Activated naive CD4-positive, alpha-beta T cell treated with anti-CD3 and anti-CD28 coated beads, Interleukin-2, amount 50 U/mL, for 72 hours (primary cell): ENCODE data around the gene SC5D. TPM values are rescaled to one million over a fixed set of nuclear protein-coding genes. Genes with fewer than 3 reads are reported as not detected.

ENCODE experiments used
- ATAC-seq, 2 donors: fragments of 150-1000 bp; cut with Tn5 transposase; 2 replicates each; pipeline ENCODE4 v1.10.0; 2021; ENCODE audit warnings: mild to moderate bottlenecking in 2 of 2, moderate library complexity in 2 of 2
- DNase-seq, 2 donors: peaks; one replicate each; pipeline ENCODE4 v3.0.0; 2021 to 2022; ENCODE audit warnings: low spot score in 2 of 2
- H3K27ac Mint-ChIP-seq, 2 donors: one replicate each; pipeline ENCODE4 v1.8.0; 2022; ENCODE audit warnings: mild to moderate bottlenecking in 2 of 2, mixed read lengths in 2 of 2
- H3K36me3 Mint-ChIP-seq, 2 donors: one replicate each; pipeline ENCODE4 v1.8.0; 2022; ENCODE audit warnings: mixed read lengths in 2 of 2
- H3K9me3 Mint-ChIP-seq, 2 donors: one replicate each; pipeline ENCODE4 v1.8.0; 2022; ENCODE audit warnings: mixed read lengths in 2 of 2
- total RNA-seq, 2 donors: library from RNA; stranded (reverse); gene quantifications; one replicate each; pipeline ENCODE4 v1.2.3, GENCODE V29; 2022

The SC5D gene
- total RNA-seq, 2 donors from 2014 or later: 19.5 to 37.2 TPM

DNA sequence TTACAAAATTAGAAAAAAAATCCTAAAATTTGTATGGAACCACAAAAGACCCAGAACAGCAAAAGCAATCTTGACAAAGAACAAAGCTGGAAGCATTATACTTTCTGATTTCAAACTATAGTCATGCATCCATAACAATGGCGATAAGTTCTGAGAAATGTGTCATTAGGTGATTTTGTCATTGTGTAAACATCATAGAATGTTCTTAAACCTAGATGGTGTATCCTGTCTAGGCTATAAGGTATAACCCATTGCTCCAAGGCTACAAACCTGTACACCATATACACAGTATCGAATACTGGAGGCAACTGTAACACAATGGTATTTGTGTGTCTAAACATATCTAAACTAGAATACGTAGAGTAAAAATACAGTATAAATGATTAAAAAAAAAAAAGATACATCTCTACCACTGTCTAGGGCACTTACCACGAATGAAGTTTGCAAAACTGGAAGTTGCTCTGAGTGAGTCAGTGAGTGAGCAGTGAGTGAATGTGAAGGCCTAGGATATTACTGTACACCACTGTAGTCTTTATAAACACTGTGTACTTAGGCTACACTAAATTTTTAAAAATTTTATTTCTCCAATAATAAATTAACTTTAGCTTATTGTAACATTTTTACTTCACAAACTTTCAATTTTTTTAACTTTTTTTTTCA, 18.1 kb upstream of the SC5D start:
- Mint-ChIP-seq H3K27ac (no peak overlapping the region), H3K9me3 (peaks cover 8 to 12% of the 10 kb centered on the region in 2 donors), H3K36me3 (peaks cover 10 to 15% of the 10 kb centered on the region in 2 donors)
- ATAC-seq (peak in 1 of 2 donors; percentile 43), DNase-seq (no peak)

DNA sequence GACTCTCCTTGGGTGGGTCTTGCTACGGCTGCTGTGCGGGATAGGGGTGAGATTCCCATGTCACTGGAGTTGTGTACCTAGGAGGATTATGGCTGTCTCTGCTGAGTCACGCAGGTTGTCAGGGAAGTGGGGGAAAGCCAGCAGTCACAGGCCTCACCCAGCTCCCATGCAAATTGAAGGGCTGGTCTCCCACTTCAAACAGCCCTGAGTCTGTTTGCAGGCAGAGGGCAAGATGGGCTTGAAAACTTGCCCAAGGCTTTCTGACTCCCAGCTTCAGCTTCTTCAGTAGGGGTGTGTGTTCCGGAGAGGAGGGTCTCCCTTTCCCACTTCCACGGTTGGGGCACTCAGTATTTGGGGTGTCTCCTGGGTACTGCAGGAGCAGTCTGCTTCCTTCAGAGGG, 10.9 kb upstream of the SC5D start:
- Mint-ChIP-seq H3K27ac (no peak overlapping the region), H3K9me3 (peaks cover 12 to 18% of the 10 kb centered on the region in 2 donors), H3K36me3 (peaks cover 15 to 18% of the 10 kb centered on the region in 2 donors)
- DNase-seq: no peak
- no peak for ATAC-seq

DNA sequence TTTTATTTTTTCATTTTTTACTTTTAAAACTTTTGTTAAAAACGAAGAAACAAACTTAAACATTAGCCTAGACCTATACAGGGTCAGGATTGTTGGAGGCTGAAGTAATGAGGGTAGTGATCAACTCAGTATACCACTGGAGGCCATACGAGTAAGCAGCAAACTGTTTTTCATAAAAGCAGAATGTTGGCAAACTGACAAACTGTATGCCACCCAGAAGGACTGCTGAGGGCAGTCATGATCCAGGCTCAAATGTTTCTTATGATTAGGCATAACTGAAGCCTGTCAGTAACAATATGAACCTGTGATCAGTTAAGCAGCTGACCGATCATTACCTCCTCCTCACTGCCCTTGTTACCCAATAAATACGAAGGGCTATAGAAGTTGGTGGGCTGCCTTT, 10.2 kb upstream of the SC5D start:
- Mint-ChIP-seq H3K9me3 (peaks cover 12 to 18% of the 10 kb centered on the region in 2 donors), H3K36me3 (peaks cover 15 to 18% of the 10 kb centered on the region in 2 donors), H3K27ac (no peak overlapping the region)
- DNase-seq (no peak), ATAC-seq (no peak)

DNA sequence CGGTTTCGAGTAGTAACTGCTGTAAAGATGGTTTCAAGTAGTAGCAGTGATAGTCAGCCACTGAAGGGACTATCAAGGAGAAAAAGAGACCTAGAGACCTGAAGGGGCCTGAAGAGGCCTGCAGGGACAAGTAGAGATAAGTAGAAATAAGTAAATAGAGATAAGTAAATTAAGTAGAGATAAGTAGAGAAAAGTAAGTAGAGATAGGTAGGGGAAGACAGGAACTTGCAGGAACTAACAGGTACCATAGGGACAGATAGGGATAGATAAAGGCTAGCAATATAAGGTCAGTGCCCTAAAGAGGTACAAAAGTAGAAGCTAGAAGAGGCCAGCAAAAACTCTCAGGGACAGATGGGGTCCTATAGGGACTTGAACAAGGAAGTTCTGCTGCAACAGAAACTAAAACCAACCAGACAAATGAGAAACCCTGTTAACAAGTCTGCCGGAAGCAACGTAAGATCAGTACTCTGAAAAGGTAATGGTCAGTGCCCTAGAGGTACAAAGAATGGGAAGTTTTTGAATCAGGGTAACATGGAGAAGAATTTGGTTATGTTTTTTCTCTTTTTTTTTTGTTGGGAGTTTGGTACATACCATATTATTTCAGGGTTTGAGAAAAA, 9.6 kb upstream of the SC5D start:
- no peak for DNase-seq
- Mint-ChIP-seq H3K36me3 (peaks cover 14 to 18% of the 10 kb centered on the region in 2 donors), H3K9me3 (peaks cover 12 to 14% of the 10 kb centered on the region in 2 donors), H3K27ac (no peak overlapping the region)
- ATAC-seq: no peak

DNA sequence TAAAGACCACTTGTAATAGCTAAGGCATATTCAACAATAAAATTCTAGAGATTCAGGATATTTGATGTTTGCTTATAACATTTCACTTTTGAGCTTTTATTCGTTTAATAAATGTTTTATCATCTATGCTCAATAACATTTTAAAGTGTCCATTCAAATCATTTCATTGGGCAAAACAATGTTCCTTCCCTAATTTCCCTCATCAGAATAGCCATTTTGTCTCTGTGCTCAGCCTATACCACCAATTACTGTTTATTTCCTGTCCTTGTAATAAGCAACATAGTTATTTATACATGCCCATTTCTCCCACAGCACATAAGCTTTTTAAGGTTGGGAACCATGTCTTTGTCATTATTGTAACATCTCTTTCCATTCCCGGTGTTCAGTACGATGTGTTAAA, 1.3 kb upstream of the SC5D start:
- no peak for ATAC-seq
- Mint-ChIP-seq H3K9me3 (no peaks in the 10 kb centered on the region), H3K27ac (no peak overlapping the region), H3K36me3 (peaks cover 0 to 10% of the 10 kb centered on the region in 2 donors)
- DNase-seq: no peak

DNA sequence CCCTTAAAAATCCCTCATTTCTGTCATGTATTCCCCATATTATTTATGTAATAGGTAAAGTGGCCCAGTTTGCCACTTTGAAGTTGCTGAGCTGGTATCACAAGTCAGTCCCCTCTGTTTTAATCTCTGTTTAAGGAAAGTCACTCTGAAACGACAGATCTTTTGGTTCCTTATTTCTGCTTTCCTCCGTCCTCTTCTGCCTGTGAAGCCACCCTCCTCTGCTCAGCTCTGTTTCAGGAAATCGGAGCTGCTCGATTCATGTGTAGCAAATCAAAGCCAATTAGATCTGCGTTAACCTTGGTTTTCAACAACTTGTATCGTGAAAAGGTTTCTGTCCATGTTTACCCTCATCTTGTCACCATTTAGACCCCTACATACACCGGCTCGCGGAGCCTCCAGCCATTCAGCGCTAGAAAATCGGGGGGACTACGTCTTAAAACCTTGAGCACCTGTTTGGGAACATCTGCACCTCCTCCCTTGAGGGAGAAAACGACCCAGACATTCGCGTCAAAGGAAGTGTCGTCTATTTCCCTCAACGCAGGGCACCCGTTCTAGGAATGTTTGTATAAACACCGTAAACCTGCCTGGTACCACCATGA, 576 bp upstream of the SC5D start:
- H3K9me3 Mint-ChIP-seq: no peaks in the 10 kb centered on the region
- DNase-seq: no peak
- ATAC-seq: peak; percentile 2 to 3
- peak overlapping the region; percentile 98 for H3K27ac Mint-ChIP-seq
- peaks cover 0 to 10% of the 10 kb centered on the region in 2 donors for H3K36me3 Mint-ChIP-seq

DNA sequence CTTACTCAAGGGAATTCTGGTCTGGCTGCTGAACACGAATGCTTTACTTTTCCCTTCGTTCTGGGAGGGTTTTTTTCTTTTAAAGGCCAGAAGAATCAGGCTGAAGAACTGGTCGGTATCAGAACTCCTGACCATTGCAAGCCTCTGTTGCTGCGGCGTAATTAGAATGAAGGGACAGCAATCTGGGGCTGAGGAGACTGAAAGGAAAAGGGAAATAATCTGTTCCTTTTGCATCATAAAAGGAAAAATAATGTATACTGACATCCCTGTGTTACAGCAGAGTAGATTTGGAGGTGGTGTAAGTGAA, 670 bp downstream of the SC5D start:
- no peak for ATAC-seq

DNA sequence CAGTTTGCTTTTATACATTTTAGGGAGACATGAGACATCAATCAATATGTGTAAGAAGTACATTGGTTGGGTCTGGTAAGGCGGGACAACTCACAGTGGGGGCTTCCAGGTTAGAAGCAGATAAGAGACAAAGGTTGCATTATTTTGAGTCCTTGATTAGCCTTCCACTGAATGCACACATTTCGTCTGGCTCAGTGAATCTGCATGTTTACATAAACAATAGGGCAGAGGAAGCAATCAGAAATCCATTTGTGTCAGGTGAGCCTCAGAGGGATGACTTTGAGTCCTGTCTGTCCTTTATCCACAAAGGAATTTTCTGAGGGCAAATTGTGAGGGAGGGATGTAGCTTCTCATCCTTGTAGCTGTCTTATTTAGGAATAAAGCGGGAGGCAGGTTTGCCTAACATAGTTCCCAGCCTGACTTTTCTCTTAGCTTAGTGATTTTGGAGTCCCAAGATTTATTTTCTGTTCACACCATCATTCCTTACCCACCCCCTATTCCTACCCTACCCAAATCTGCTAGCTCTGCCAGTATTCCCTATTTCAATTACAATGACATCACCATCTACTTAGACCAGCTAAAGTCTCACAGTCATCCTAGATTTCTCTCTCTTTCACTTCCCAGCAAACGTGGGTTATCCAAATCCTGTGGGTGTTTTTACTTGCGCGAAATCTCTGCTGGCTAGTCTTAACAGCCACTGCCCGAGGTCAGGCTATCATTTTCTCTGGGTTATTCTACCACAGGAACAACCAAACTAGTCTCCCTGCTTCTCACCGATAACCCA, 2.9 kb downstream of the SC5D start:
- Mint-ChIP-seq H3K36me3 (peaks cover 10 to 12% of the 10 kb centered on the region in 2 donors), H3K27ac (no peak overlapping the region), H3K9me3 (peaks cover 0 to 4% of the 10 kb centered on the region in 2 donors)
- DNase-seq: no peak
- no peak for ATAC-seq

More for the DNA sequence above, 670 bp downstream of the SC5D start:
- Mint-ChIP-seq H3K9me3 (no peaks in the 10 kb centered on the region), H3K36me3 (peaks cover 5 to 10% of the 10 kb centered on the region in 2 donors), H3K27ac (peak overlapping the region; percentile 98)
- DNase-seq: no peak

DNA sequence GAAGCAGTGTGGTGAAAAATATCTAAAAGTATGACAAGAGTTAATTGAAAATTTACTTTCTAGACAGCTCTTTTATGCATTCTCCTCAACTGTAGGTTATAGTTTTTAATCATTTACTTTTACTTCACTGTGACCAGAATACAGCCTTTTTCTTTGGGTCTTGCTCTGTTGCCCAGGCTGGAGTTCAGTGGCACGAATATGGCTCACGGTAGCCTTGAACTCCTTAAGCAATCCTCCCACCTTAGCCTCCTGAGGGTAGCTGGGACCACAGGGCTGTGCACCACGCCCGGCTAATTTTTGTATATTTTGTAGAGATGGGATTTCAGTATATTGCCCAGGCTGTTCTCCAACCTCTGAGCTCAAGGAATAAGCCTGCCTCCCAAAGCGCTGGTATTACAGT, 5.3 kb downstream of the SC5D start:
- Mint-ChIP-seq H3K36me3 (peaks cover 4 to 12% of the 10 kb centered on the region in 2 donors), H3K27ac (no peak overlapping the region), H3K9me3 (peaks cover 0 to 4% of the 10 kb centered on the region in 2 donors)
- no peak for ATAC-seq
- DNase-seq: no peak

DNA sequence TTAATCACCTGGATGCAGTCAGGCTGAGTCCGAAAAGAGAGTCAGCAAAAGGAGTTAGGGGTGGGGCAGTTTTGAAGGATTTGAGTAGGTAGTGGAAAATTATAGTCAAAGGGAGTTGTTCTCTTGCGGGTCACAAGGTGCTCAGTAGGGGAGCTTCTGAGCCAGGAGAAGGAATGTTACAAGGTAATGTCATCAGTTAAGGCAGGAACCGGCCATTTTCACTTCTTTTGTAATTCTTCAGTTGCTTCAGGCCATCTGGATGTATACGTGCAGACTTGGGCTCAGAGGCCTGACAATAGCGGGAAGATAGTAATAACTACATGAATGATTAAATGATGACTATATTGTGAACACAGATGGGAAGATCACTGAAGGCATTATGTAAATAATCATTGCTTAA, 6.2 kb downstream of the SC5D start:
- DNase-seq (no peak), ATAC-seq (peak in 1 of 2 donors; percentile 20)
- peaks cover 0 to 12% of the 10 kb centered on the region in 2 donors for H3K36me3 Mint-ChIP-seq
- no peak overlapping the region for H3K27ac Mint-ChIP-seq
- peaks cover 0 to 4% of the 10 kb centered on the region in 2 donors for H3K9me3 Mint-ChIP-seq

DNA sequence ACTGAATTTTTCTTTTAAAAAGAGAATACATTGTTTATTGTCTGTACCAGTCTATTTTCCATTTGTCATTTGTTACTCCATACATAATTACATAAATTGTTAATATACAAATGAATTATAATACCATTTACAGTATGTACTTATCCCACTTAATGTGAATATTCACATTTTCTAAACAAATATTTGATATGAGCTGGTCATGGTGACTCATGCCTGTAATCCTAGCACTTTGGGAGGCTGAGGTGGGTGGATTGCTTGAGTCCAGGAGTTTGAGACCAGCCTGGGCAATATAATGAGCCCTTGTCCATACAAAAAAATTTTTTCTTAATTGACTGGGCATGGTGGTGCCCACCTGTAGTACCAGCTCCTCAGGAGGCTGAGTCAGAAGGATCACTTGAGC, 6.8 kb downstream of the SC5D start:
- ATAC-seq: no peak
- no peak for DNase-seq
- Mint-ChIP-seq H3K27ac (no peak overlapping the region), H3K36me3 (peaks cover 0 to 12% of the 10 kb centered on the region in 2 donors), H3K9me3 (peaks cover 0 to 4% of the 10 kb centered on the region in 2 donors)

DNA sequence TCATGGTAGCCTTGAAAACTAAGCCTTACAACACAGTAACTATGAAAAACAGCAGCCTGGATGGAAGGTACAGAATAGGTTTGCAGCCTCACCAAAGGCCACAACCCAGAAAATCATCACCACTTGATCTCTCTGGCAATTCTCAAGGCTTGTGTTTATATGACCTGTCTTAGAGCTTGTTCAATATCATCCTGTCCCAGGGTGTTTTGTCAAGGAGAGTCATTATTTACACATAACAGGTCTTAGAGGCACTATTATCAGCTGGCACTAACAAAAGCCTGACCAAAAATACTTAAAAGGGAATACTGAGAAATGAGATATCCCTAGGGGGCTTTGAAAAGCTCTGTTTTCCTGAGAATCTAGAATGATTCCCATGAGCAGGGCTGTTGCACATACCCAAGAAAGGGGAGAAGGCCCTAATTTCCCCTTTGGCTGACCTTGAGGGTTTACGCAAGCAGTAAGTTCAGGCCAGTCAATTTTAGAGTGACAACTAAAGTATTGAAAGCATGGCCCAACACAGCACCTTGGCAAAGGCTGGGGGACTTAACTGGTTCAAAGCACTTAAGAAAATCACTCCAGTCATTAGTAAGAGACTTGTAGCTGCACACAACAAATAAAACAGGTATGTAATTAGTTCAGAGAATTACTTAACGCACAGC, 7.9 kb downstream of the SC5D start:
- Mint-ChIP-seq H3K9me3 (peaks cover 0 to 4% of the 10 kb centered on the region in 2 donors), H3K27ac (no peak overlapping the region), H3K36me3 (peaks cover 0 to 12% of the 10 kb centered on the region in 2 donors)
- DNase-seq (no peak), ATAC-seq (no peak)

DNA sequence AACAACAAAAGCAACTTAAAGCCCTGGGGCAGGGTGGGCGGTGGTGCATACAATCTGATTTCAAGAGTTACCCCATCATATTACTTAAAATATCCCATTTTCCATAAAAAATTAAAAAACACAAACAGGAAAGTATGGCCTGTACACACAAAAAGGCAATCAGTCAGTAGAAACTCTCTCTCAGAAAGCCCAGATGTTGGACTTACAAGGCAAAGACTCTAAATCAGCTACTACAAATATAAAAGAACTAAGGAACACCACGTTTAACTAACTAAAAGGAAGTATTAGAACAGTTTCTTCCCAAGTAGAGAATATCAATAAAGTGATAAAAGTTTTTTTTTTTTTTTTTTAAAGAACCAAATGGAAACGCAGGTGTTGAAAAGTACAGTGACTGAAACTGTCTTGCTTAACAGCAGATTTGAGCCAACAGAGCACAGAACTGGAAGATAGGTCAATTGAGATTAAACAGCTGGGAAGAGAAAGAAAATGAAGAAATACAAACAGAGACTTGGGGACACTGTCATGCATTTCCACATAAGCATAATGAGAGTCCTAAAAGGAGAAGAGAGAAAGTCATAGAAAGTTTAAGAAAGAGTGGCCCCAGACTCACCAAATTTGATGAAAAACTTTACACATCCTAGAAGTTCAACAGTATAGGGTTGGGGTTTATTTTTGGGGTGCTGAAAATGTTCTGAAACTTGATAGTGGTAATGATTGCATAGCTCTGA, 8.6 kb downstream of the SC5D start:
- H3K9me3 Mint-ChIP-seq: peaks cover 0 to 4% of the 10 kb centered on the region in 2 donors
- H3K36me3 Mint-ChIP-seq: peaks cover 0 to 12% of the 10 kb centered on the region in 2 donors
- no peak for ATAC-seq
- DNase-seq: no peak
- no peak overlapping the region for H3K27ac Mint-ChIP-seq

DNA sequence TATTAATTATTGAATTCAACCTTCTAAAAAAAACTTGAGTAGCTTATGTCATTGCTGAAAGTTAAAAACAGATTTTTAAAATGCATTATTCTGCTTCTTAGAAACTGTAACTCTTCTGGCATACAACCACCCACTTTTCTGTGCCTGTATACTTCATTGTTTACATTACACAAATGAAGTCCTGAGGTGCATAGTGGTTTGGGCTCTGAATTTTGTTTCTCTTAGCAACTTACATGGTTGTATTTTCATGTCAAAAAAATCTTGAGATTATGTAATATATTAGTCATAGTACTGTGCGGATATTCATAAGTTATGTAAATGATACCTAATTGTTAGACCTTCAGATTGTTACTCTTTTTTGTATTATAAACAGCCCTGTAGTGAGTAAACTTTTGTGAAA, 12.2 kb downstream of the SC5D start:
- H3K36me3 Mint-ChIP-seq: peaks cover 2% of the 10 kb centered on the region in 2 donors
- DNase-seq (no peak), ATAC-seq (no peak)
- no peak overlapping the region for H3K27ac Mint-ChIP-seq
- peaks cover 0 to under 1% of the 10 kb centered on the region in 2 donors for H3K9me3 Mint-ChIP-seq

DNA sequence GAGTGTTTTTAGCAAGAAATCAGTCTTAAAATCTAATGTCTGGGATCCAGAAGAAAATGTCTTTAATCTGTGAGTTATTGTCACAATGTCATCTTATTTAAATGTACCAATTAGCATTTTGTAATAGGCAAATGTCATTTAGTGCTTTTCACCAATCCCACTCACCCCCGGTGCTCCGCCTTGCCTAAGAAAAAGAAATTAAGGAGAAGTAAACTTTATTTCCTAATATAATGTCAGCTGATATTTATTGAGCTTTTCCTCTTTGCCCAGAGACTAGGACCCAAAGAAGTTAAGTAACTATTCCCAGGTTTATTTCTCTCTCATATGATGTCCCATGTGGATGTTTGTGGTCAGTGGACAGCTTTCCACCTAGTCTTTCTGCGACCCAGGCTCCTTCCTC, 16.2 kb downstream of the SC5D start:
- DNase-seq (no peak), ATAC-seq (no peak)
- Mint-ChIP-seq H3K36me3 (peaks cover 6 to 16% of the 10 kb centered on the region in 2 donors), H3K27ac (no peak overlapping the region), H3K9me3 (peaks cover 0 to 5% of the 10 kb centered on the region in 2 donors)

DNA sequence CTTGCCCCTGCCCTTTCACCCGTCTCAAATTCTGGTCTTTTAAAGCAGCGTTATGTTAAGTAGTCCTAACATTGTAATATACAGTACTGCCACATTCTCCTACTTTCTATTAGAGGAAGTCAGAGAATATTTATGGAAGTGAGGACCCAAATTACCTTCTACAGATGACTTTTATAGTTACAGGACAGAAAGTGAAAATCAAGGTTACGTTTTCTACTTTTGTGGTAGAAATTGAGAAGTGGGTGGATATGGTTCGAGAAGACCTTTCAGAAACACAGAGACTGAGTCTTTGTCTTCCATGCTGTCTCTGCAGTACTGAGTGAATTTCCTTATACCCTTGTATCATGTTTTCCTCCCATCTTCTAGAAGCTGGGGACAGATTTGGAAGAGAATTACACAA, 17.1 kb downstream of the SC5D start:
- ATAC-seq: peak; percentile 66 to 71
- DNase-seq: no peak
- peak overlapping the region in 1 of 2 donors; percentile 32 for H3K27ac Mint-ChIP-seq
- H3K36me3 Mint-ChIP-seq: peaks cover 6 to 16% of the 10 kb centered on the region in 2 donors
- peaks cover 0 to 5% of the 10 kb centered on the region in 2 donors for H3K9me3 Mint-ChIP-seq
